Measurements from ENCODE around the gene MYO15A. TPM values are rescaled to one million over a fixed set of nuclear protein-coding genes. Genes with fewer than 3 reads are reported as not detected.

Gene MYO15A
- total RNA-seq, 2 donors from 2014 or later = 1.7 to 2.4 TPM

DNA sequence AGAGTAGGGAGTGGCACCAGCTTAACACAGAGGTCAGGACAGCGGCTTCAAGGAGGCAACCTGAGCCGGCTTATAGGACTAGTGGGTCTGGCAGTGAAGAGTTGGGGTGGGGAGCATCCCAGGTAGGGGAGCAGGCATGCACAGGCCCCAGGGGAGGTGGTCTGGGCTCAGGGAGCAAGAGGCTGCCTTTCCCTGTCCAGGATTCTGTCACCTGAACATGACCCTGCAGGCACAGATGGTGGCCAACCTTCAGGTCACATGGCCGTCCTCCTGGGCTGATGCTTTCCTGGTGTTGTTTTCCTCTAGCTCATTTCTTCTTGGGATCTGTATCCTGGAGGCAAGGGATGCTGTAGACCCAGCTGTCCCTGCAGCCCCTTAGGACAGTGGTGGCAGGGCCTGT is 3.5 kb upstream of the MYO15A start:
- WGBS, 2 experiments (ENCODE audit: insufficient coverage in 1 of 2, insufficient read length in 1 of 2) = 98 to 100% methylated on average over 2 to 3 of the region's 3 CpGs
- TF ChIP-seq, protein P1, sequence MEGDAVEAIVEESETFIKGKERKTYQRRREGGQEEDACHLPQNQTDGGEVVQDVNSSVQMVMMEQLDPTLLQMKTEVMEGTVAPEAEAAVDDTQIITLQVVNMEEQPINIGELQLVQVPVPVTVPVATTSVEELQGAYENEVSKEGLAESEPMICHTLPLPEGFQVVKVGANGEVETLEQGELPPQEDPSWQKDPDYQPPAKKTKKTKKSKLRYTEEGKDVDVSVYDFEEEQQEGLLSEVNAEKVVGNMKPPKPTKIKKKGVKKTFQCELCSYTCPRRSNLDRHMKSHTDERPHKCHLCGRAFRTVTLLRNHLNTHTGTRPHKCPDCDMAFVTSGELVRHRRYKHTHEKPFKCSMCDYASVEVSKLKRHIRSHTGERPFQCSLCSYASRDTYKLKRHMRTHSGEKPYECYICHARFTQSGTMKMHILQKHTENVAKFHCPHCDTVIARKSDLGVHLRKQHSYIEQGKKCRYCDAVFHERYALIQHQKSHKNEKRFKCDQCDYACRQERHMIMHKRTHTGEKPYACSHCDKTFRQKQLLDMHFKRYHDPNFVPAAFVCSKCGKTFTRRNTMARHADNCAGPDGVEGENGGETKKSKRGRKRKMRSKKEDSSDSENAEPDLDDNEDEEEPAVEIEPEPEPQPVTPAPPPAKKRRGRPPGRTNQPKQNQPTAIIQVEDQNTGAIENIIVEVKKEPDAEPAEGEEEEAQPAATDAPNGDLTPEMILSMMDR (conservative IDR thresholded peaks at IDR 0.05) = no peak
- no peak overlapping the region for H3K9ac ChIP-seq (ENCODE audit: extremely low read depth, low read length, poor library complexity, severe bottlenecking)
- H3K27ac ChIP-seq (ENCODE audit: low read depth, low read length) = no peak overlapping the region
- no peaks in the 10 kb centered on the region for H3K27me3 ChIP-seq (ENCODE audit: control insufficient read depth, insufficient read depth, low read length, poor library complexity, severe bottlenecking)
- H3K4me1 ChIP-seq (ENCODE audit: control insufficient read depth, insufficient read depth, low read length) = no peaks in the 10 kb centered on the region
- no peak overlapping the region for H3K27ac Mint-ChIP-seq
- no peaks in the 10 kb centered on the region for H3K9me3 ChIP-seq (ENCODE audit: control insufficient read depth, low read length)
- no peak overlapping the region for H3K4me3 Mint-ChIP-seq
- no peak for DNase-seq
- H3K4me1 Mint-ChIP-seq = no peaks in the 10 kb centered on the region
- H3K27me3 Mint-ChIP-seq (ENCODE audit: insufficient read depth) = no peaks in the 10 kb centered on the region
- H3K9me3 Mint-ChIP-seq = no peaks in the 10 kb centered on the region
- peaks cover 22% of the 10 kb centered on the region for H3K36me3 Mint-ChIP-seq (ENCODE audit: low read depth)
- H3K4me3 ChIP-seq (ENCODE audit: low read length) = no peak overlapping the region
- peaks cover 10% of the 10 kb centered on the region for H3K36me3 ChIP-seq (ENCODE audit: control insufficient read depth, insufficient read depth, low read length)

DNA sequence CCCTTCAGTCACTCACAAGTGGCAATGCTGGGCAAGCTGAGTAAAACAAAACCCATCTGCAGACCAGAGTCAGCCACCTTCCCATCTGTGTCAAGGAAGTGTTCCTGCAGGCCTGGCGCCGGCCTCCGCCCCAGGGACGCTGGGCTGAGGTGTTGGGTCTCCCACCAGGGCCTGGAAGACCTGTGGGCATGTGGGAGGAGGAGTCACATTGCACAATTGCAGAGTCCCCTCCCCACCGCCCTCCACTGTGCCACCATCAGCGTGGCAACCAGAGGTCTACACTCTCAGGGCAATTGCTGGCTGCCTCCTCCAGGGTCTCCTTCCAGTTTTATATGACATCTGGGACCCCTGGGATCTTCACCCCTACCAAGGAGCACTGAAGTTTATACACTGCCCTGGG is 3.0 kb upstream of the MYO15A start:
- Histone ChIP-seq H3K27ac (ENCODE audit: low read depth, low read length) (peak overlapping the region; percentile 30), H3K9ac (ENCODE audit: extremely low read depth, low read length, poor library complexity, severe bottlenecking) (no peak overlapping the region), H3K27me3 (ENCODE audit: control insufficient read depth, insufficient read depth, low read length, poor library complexity, severe bottlenecking) (no peaks in the 10 kb centered on the region), H3K9me3 (ENCODE audit: control insufficient read depth, low read length) (no peaks in the 10 kb centered on the region), H3K4me3 (ENCODE audit: low read length) (no peak overlapping the region), H3K4me1 (ENCODE audit: control insufficient read depth, insufficient read depth, low read length) (no peaks in the 10 kb centered on the region), H3K36me3 (ENCODE audit: control insufficient read depth, insufficient read depth, low read length) (peaks cover 8% of the 10 kb centered on the region)
- Mint-ChIP-seq H3K4me3 (no peak overlapping the region), H3K27ac (no peak overlapping the region), H3K9me3 (no peaks in the 10 kb centered on the region), H3K4me1 (no peaks in the 10 kb centered on the region), H3K36me3 (ENCODE audit: low read depth) (peaks cover 22% of the 10 kb centered on the region), H3K27me3 (ENCODE audit: insufficient read depth) (no peaks in the 10 kb centered on the region)
- TF ChIP-seq, protein P1 (conservative IDR thresholded peaks at IDR 0.05) = no peak
- 82% methylated on average over 6 of the region's 6 CpGs; no CpG with 5 or more reads in 1 of the 2 experiments for WGBS, 2 experiments (ENCODE audit: insufficient coverage in 1 of 2, insufficient read length in 1 of 2)
- DNase-seq = no peak

DNA sequence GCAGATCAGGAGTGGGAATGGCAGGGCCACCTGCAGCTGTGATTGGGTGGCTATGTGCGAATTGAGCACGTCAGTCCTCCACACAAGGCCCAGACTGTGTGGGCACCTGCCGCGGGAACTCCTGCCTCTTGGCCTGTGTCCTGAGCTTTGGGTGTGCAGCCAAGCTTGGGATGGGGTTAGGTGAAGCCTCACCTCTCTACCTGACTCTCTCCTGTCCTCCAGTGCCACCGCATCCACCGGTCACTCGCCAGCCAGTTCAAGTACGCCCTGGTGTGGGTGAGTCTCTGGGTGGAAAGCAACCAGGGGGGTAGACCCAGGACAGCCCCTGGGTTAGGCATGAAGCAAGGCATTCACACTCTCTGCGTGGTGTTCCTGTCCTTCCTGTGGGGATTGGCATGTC is 2.3 kb upstream of the MYO15A start:
- Histone ChIP-seq H3K9me3 (ENCODE audit: control insufficient read depth, low read length) (no peaks in the 10 kb centered on the region), H3K27me3 (ENCODE audit: control insufficient read depth, insufficient read depth, low read length, poor library complexity, severe bottlenecking) (no peaks in the 10 kb centered on the region), H3K36me3 (ENCODE audit: control insufficient read depth, insufficient read depth, low read length) (peaks cover 4% of the 10 kb centered on the region), H3K4me1 (ENCODE audit: control insufficient read depth, insufficient read depth, low read length) (no peaks in the 10 kb centered on the region), H3K9ac (ENCODE audit: extremely low read depth, low read length, poor library complexity, severe bottlenecking) (no peak overlapping the region), H3K27ac (ENCODE audit: low read depth, low read length) (no peak overlapping the region), H3K4me3 (ENCODE audit: low read length) (no peak overlapping the region)
- DNase-seq = no peak
- Mint-ChIP-seq H3K27ac (no peak overlapping the region), H3K4me1 (no peaks in the 10 kb centered on the region), H3K27me3 (ENCODE audit: insufficient read depth) (no peaks in the 10 kb centered on the region), H3K4me3 (no peak overlapping the region), H3K36me3 (ENCODE audit: low read depth) (peaks cover 22% of the 10 kb centered on the region), H3K9me3 (no peaks in the 10 kb centered on the region)
- TF ChIP-seq, protein P1 (conservative IDR thresholded peaks at IDR 0.05) = no peak
- WGBS, 2 experiments (ENCODE audit: insufficient coverage in 1 of 2, insufficient read length in 1 of 2) = 95 to 100% methylated on average over 8 to 9 of the region's 9 CpGs

Measured in endodermal cell (in vitro differentiated cells).